ENCODE data around the gene ENTHD1. TPM values are rescaled to one million over a fixed set of nuclear protein-coding genes. Genes with fewer than 3 reads are reported as not detected.

Gene ENTHD1
- total and polyA plus RNA-seq, 2 of the 8 experiments (the other 6 are each of a cell fraction or from before 2014, with no cell fraction given), result not detected

GRCh38 chr22:39771486-39771885, 122.1 kb downstream of the ENTHD1 start (continued):
- no peak for TF ChIP-seq E2F6 (IDR thresholded peaks at IDR 0.05)
- TF ChIP-seq MAFK (IDR thresholded peaks at IDR 0.05; ENCODE audit: low read depth, low read length), result no peak
- no peak for TF ChIP-seq NANOG (IDR thresholded peaks at IDR 0.05; ENCODE audit: insufficient read depth, low read depth, low read length, poor library complexity, severe bottlenecking)
- no peak for TF ChIP-seq TAF1 (IDR thresholded peaks at IDR 0.05; ENCODE audit: low read depth, low read length)

All from H1 (cell line).